Heart left ventricle (tissue), 13 donors: ENCODE data around the gene HDLBP.

ENCODE experiments used
- POLR2A ChIP-seq, 2 donors: fragments of 450-650 bp; IDR thresholded peaks; one replicate each; pipeline ENCODE4 v1.6.1; 2017; ENCODE audit warnings: antibody characterized with exemption in 2 of 2, mild to moderate bottlenecking in 2 of 2, moderate library complexity in 2 of 2
- TF ChIP-seq, protein P1 (sequence below), 12 donors: fragments of 200-600 bp; sonication (generic) in 4 of 12; IDR thresholded peaks; one replicate each; pipeline versions ENCODE4 v1.5.0 to v1.8.0; 2018 to 2022; ENCODE audit warnings: antibody characterized with exemption in 12 of 12, mild to moderate bottlenecking in 5 of 12
- donor health status: ischemic (EF 13 %, LVEDD 7.1; RV severe dilation, severe dysfunction).
- donor health status: DM: no; HTN: yes; CAD: no.
- donor health status: DM: no; HTN: no; CAD: no.
- donor health status: ischemic (EF 25% LVEDD 6.9; RV normal size, moderate dysfunction).
- donor health status: ischemic (EF 25% LVEDD 5.7; RV mildly dilated, moderate dysfunction).
- donor health status: ischemic (EF 35%, LVEDD 5.7; RV mildly dilated, moderate dysfunction).
- donor health status: nonischemic (EF 11% LVEDD 7.7; RV severe dilation, severe dysfunction).
- donor health status: DM: yes; HTN: yes; CAD: no.
- donor health status: PGD.
- donor health status: ischemic (EF 29% LVEDD 5.4; RV normal size, mild dysfunction).
- donor health status: nonischemic (EF 23%, LVEDD 6.1; RV moderate dilation, normal function).

GRCh38 chr2:241340631-241341163, 25.2 kb upstream of the HDLBP start:
- TF ChIP-seq, protein P1, sequence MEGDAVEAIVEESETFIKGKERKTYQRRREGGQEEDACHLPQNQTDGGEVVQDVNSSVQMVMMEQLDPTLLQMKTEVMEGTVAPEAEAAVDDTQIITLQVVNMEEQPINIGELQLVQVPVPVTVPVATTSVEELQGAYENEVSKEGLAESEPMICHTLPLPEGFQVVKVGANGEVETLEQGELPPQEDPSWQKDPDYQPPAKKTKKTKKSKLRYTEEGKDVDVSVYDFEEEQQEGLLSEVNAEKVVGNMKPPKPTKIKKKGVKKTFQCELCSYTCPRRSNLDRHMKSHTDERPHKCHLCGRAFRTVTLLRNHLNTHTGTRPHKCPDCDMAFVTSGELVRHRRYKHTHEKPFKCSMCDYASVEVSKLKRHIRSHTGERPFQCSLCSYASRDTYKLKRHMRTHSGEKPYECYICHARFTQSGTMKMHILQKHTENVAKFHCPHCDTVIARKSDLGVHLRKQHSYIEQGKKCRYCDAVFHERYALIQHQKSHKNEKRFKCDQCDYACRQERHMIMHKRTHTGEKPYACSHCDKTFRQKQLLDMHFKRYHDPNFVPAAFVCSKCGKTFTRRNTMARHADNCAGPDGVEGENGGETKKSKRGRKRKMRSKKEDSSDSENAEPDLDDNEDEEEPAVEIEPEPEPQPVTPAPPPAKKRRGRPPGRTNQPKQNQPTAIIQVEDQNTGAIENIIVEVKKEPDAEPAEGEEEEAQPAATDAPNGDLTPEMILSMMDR (IDR thresholded peaks at IDR 0.05) = no peak
- no peak for TF ChIP-seq POLR2A (IDR thresholded peaks at IDR 0.05)
